ENCODE data around the gene ARMC6.

DNA sequence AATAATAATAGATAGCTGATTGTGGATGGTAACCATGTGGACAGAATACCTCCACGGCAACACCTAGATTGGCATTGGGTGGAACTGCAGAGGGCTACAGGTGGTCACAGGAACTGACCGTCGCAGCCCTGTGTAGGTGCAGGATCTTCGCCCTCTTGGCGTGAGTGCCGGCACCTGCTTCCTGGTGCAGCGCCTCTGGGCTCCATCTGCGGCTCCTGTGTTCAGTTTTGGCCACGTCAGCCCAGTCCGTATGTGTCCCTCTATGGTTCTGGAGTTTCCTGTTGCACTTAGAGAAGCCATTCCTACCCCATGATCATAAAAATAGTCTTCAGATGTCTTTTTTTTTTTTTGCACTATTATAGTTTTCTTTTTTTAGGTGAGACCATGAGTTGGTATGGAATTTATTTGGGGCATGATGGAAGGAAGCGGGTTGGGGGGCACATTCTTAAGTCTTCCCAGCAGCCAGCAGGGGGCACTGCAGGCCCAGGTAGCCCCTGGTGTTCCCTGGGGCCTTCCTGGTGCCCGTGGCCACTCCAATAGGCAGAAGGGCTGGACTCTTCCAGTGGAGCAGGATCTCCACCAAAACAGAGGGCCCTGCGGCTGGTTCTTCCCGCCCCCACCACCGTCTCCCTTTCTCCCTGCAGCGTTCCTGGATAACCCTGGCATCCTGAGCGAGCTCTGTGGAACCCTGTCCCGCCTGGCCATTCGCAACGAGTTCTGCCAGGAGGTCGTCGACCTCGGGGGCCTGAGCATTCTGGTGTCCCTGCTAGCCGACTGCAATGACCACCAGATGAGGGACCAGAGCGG, 20.3 kb downstream of the ARMC6 start:
- TF ChIP-seq, protein P1, sequence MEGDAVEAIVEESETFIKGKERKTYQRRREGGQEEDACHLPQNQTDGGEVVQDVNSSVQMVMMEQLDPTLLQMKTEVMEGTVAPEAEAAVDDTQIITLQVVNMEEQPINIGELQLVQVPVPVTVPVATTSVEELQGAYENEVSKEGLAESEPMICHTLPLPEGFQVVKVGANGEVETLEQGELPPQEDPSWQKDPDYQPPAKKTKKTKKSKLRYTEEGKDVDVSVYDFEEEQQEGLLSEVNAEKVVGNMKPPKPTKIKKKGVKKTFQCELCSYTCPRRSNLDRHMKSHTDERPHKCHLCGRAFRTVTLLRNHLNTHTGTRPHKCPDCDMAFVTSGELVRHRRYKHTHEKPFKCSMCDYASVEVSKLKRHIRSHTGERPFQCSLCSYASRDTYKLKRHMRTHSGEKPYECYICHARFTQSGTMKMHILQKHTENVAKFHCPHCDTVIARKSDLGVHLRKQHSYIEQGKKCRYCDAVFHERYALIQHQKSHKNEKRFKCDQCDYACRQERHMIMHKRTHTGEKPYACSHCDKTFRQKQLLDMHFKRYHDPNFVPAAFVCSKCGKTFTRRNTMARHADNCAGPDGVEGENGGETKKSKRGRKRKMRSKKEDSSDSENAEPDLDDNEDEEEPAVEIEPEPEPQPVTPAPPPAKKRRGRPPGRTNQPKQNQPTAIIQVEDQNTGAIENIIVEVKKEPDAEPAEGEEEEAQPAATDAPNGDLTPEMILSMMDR (IDR thresholded peaks at IDR 0.05; ENCODE audit: insufficient read depth, low read length, poor library complexity, severe bottlenecking): peak; percentile 69
- TF ChIP-seq EZH2phosphoT487 (conservative IDR thresholded peaks at IDR 0.05; ENCODE audit: low read length): no peak

Data from SU-DHL-6 (cell line).